ENCODE data around the gene OXER1. TPM values are rescaled to one million over a fixed set of nuclear protein-coding genes. Genes with fewer than 3 reads are reported as not detected.

The OXER1 gene
- total and polyA plus RNA-seq, 2 of the 13 experiments (the other 11 are each of a cell fraction or from before 2014, with no cell fraction given) = 8.0 to 9.0 TPM

GRCh38 chr2:42810971-42811811 lies 47.3 kb upstream of the OXER1 start (continued):
- TF ChIP-seq, protein P1, sequence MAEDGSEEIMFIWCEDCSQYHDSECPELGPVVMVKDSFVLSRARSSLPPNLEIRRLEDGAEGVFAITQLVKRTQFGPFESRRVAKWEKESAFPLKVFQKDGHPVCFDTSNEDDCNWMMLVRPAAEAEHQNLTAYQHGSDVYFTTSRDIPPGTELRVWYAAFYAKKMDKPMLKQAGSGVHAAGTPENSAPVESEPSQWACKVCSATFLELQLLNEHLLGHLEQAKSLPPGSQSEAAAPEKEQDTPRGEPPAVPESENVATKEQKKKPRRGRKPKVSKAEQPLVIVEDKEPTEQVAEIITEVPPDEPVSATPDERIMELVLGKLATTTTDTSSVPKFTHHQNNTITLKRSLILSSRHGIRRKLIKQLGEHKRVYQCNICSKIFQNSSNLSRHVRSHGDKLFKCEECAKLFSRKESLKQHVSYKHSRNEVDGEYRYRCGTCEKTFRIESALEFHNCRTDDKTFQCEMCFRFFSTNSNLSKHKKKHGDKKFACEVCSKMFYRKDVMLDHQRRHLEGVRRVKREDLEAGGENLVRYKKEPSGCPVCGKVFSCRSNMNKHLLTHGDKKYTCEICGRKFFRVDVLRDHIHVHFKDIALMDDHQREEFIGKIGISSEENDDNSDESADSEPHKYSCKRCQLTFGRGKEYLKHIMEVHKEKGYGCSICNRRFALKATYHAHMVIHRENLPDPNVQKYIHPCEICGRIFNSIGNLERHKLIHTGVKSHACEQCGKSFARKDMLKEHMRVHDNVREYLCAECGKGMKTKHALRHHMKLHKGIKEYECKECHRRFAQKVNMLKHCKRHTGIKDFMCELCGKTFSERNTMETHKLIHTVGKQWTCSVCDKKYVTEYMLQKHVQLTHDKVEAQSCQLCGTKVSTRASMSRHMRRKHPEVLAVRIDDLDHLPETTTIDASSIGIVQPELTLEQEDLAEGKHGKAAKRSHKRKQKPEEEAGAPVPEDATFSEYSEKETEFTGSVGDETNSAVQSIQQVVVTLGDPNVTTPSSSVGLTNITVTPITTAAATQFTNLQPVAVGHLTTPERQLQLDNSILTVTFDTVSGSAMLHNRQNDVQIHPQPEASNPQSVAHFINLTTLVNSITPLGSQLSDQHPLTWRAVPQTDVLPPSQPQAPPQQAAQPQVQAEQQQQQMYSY (CRISPR knock-in tag; IDR thresholded peaks at IDR 0.05) = peak; percentile 95
- TF ChIP-seq MED8 (CRISPR knock-in tag; IDR thresholded peaks at IDR 0.05; ENCODE audit: insufficient replicate concordance) = no peak
- TF ChIP-seq ZNF44 (CRISPR knock-in tag; IDR thresholded peaks at IDR 0.05) = no peak
- TF ChIP-seq RXRB (CRISPR knock-in tag; IDR thresholded peaks at IDR 0.05; ENCODE audit: borderline replicate concordance) = 0 out of 2 replicates have a peak, but pooled peaks have one; percentile 16
- TF ChIP-seq, protein P2, sequence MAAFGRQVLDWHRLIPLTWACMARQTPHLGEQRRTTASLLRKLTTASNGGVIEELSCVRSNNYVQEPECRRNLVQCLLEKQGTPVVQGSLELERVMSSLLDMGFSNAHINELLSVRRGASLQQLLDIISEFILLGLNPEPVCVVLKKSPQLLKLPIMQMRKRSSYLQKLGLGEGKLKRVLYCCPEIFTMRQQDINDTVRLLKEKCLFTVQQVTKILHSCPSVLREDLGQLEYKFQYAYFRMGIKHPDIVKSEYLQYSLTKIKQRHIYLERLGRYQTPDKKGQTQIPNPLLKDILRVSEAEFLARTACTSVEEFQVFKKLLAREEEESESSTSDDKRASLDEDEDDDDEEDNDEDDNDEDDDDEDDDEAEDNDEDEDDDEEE (CRISPR knock-in tag; IDR thresholded peaks at IDR 0.05) = peak; percentile 75; the same call in 1 of the 2 replicates
- TF ChIP-seq ZNF235 (CRISPR knock-in tag; IDR thresholded peaks at IDR 0.05; ENCODE audit: borderline replicate concordance) = 0 out of 2 replicates have a peak, but pooled peaks have one; percentile 3
- no peak for TF ChIP-seq JUNB (CRISPR knock-in tag; IDR thresholded peaks at IDR 0.05; ENCODE audit: borderline replicate concordance)
- TF ChIP-seq ZNF256 (CRISPR knock-in tag; conservative IDR thresholded peaks at IDR 0.05) = 0 out of 2 replicates have a peak, but pooled peaks have one; percentile 11
- no peak for TF ChIP-seq MBNL3 (CRISPR knock-in tag; conservative IDR thresholded peaks at IDR 0.05)
- no peak for TF ChIP-seq NFE2L2 (IDR thresholded peaks at IDR 0.05; ENCODE audit: low read length)
- TF ChIP-seq SNRNP70 (IDR thresholded peaks at IDR 0.05; ENCODE audit: low read depth, low read length) = no peak
- no peak for TF ChIP-seq ZSCAN21 (CRISPR knock-in tag; IDR thresholded peaks at IDR 0.05; ENCODE audit: borderline replicate concordance)
- TF ChIP-seq RFXAP (CRISPR knock-in tag; IDR thresholded peaks at IDR 0.05; ENCODE audit: borderline replicate concordance) = no peak
- peak; percentile 57 for TF ChIP-seq TEAD3 (CRISPR knock-in tag; optimal IDR thresholded peaks at IDR 0.05; ENCODE audit: borderline replicate concordance)
- peak; percentile 23; the same call in 1 of the 2 replicates for TF ChIP-seq TEAD2 (CRISPR knock-in tag; IDR thresholded peaks at IDR 0.05)
- 0 out of 2 replicates have a peak, but pooled peaks have one; percentile 38 for TF ChIP-seq ARID2 (CRISPR knock-in tag; IDR thresholded peaks at IDR 0.05; ENCODE audit: borderline replicate concordance)
- peak; percentile 46; the same call in 1 of the 2 replicates for TF ChIP-seq ZZZ3 (CRISPR knock-in tag; IDR thresholded peaks at IDR 0.05; ENCODE audit: borderline replicate concordance)
- TF ChIP-seq ZNF772 (CRISPR knock-in tag; IDR thresholded peaks at IDR 0.05) = peak; percentile 77; the same call in 1 of the 2 replicates
- peak; percentile 84 for TF ChIP-seq ZNF263 (CRISPR knock-in tag; IDR thresholded peaks at IDR 0.05)
- peak; percentile 44; the same call in 1 of the 2 replicates for TF ChIP-seq ZNF292 (CRISPR knock-in tag; IDR thresholded peaks at IDR 0.05; ENCODE audit: borderline replicate concordance, low read depth)
- no peak; the same call in 1 of the 2 replicates for TF ChIP-seq ZNF775 (CRISPR knock-in tag; IDR thresholded peaks at IDR 0.05; ENCODE audit: borderline replicate concordance)
- TF ChIP-seq, protein P3, sequence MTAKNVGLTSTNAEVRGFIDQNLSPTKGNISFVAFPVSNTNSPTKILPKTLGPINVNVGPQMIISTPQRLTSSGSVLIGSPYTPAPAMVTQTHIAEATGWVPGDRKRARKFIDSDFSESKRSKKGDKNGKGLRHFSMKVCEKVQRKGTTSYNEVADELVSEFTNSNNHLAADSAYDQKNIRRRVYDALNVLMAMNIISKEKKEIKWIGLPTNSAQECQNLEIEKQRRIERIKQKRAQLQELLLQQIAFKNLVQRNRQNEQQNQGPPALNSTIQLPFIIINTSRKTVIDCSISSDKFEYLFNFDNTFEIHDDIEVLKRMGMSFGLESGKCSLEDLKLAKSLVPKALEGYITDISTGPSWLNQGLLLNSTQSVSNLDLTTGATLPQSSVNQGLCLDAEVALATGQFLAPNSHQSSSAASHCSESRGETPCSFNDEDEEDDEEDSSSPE (CRISPR knock-in tag; IDR thresholded peaks at IDR 0.05) = no peak; the same call in 1 of the 2 replicates
